Upper lobe of right lung (tissue), 1 donor: ENCODE data around the gene IPCEF1. TPM values are rescaled to one million over a fixed set of nuclear protein-coding genes. Genes with fewer than 3 reads are reported as not detected.
"Not testable (repeated sequence)": the region's sequence is repeated elsewhere in the genome, so short reads cannot be mapped to it uniquely, and the experiment has no call there.

ENCODE experiments used
- ATAC-seq: fragments of 200-7000 bp; cut with Tn5 transposase; one replicate; pipeline ENCODE4 v1.9.1; 2020; ENCODE audit warnings: mild to moderate bottlenecking, moderate library complexity
- DNase-seq: peaks from one replicate; pipeline ENCODE4 v3.0.0-alpha.2; 2020
- H3K27ac ChIP-seq: fragments of 200-600 bp; one replicate; pipeline ENCODE4 v1.8.0; 2022
- H3K27me3 ChIP-seq: fragments of 200-600 bp; one replicate; pipeline ENCODE4 v1.8.0; 2022; ENCODE audit warnings: mild to moderate bottlenecking
- H3K36me3 ChIP-seq: fragments of 200-600 bp; one replicate; pipeline ENCODE4 v1.8.0; 2022
- H3K4me1 ChIP-seq: fragments of 200-600 bp; one replicate; pipeline ENCODE4 v1.8.0; 2022
- H3K4me3 ChIP-seq: fragments of 200-600 bp; one replicate; pipeline ENCODE4 v1.8.0; 2022; ENCODE audit warnings: mild to moderate bottlenecking
- H3K9me3 ChIP-seq: fragments of 200-600 bp; one replicate; pipeline ENCODE4 v1.8.0; 2022
- intact Hi-C: fragments of 100-400 bp; cut with DNase I; formaldehyde crosslinking; loops from one replicate; pipeline ENCODE4 v1.11.0; 2022
- total RNA-seq: library from RNA; stranded (reverse); fragmentation: NEBNext Ultra II Directional; extraction: Animal tissue kit (Norgen Biotek cat#: 25700); gene quantifications from one replicate; pipeline ENCODE4 v1.2.1, GENCODE V29; 2021
- TF ChIP-seq, protein P1 (sequence below): fragments of 200-600 bp; IDR thresholded peaks from one replicate; pipeline ENCODE4 v1.8.0; 2022; ENCODE audit warnings: antibody characterized with exemption
- donor health status: DM: no; HTN: yes; CAD: no; lungs with severe emphysema.

IPCEF1 gene
- total RNA-seq, 1 donor from 2014 or later = 8.8 TPM

- H3K4me1 ChIP-seq = no peaks in the 10 kb centered on the region
- H3K36me3 ChIP-seq = no peaks in the 10 kb centered on the region
- no peaks in the 10 kb centered on the region for H3K27me3 ChIP-seq
- DNase-seq (no peak), ATAC-seq (no peak)
- no peak overlapping the region for H3K27ac ChIP-seq
- intact Hi-C loops = no loop called here
- no peak overlapping the region for H3K4me3 ChIP-seq
- TF ChIP-seq, protein P1, sequence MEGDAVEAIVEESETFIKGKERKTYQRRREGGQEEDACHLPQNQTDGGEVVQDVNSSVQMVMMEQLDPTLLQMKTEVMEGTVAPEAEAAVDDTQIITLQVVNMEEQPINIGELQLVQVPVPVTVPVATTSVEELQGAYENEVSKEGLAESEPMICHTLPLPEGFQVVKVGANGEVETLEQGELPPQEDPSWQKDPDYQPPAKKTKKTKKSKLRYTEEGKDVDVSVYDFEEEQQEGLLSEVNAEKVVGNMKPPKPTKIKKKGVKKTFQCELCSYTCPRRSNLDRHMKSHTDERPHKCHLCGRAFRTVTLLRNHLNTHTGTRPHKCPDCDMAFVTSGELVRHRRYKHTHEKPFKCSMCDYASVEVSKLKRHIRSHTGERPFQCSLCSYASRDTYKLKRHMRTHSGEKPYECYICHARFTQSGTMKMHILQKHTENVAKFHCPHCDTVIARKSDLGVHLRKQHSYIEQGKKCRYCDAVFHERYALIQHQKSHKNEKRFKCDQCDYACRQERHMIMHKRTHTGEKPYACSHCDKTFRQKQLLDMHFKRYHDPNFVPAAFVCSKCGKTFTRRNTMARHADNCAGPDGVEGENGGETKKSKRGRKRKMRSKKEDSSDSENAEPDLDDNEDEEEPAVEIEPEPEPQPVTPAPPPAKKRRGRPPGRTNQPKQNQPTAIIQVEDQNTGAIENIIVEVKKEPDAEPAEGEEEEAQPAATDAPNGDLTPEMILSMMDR = no peak
- H3K9me3 ChIP-seq = no peaks in the 10 kb centered on the region
These were observed 150.5 kb downstream of the IPCEF1 start for GRCh38 chr6:154206141-154206540.

DNA sequence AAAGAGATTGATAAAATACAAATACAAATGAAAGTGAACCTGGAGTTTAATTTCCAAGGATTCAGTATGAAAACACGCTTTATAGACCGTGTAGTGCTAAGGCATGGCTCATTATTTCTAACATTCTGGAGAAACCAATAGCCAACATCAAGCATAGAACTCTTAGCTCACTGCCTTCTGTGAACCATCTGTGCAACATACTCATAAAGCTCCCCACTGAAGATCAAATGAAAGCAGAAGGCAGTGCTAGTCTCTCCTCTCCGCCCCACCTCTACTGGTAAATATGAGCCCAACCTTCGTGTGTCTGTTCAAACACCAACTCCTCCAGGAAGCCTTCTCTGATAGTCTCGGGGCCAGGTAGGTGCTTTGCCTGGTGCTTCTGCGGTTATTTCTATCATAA is 153.6 kb downstream of the IPCEF1 start:
- H3K36me3 ChIP-seq = no peaks in the 10 kb centered on the region
- H3K27me3 ChIP-seq = no peaks in the 10 kb centered on the region
- TF ChIP-seq, protein P1 = no peak
- H3K4me3 ChIP-seq = no peak overlapping the region
- no peaks in the 10 kb centered on the region for H3K4me1 ChIP-seq
- H3K27ac ChIP-seq = no peak overlapping the region
- intact Hi-C loops = no loop called here
- H3K9me3 ChIP-seq = no peaks in the 10 kb centered on the region
- DNase-seq = no peak
- no peak for ATAC-seq

DNA sequence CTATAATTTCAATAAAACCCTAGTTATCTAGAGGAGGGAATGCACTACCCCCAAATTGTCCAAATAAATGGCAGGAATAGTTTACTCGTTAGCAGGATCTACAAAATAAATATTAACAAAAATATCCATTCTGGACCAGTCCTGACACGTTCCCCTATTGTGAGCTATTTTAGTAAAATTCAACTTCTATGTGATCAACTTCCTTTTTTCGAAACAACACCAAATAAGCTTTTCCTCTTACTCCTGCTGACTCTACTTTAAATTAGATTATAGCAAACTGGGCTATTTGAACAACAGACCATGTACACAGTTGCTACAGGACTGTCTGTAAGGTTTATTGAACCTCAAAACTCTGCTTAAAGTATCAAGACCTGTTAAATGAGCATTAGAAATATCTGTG is 154.3 kb downstream of the IPCEF1 start:
- TF ChIP-seq, protein P1 = no peak
- Histone ChIP-seq H3K9me3 (no peaks in the 10 kb centered on the region), H3K4me1 (no peaks in the 10 kb centered on the region), H3K27ac (no peak overlapping the region), H3K27me3 (no peaks in the 10 kb centered on the region), H3K4me3 (no peak overlapping the region), H3K36me3 (no peaks in the 10 kb centered on the region)
- ATAC-seq (no peak), DNase-seq (no peak)
- intact Hi-C loops = no loop called here

GRCh38 chr6:154201688-154202087 is 154.9 kb downstream of the IPCEF1 start:
- H3K9me3 ChIP-seq, ATAC-seq, H3K27ac ChIP-seq, H3K27me3 ChIP-seq, intact Hi-C loops, H3K4me3 ChIP-seq, DNase-seq, H3K4me1 ChIP-seq, H3K36me3 ChIP-seq: not testable (repeated sequence)

GRCh38 chr6:154197196-154197860 is 159.3 kb downstream of the IPCEF1 start:
- Histone ChIP-seq H3K4me3 (no peak overlapping the region), H3K27me3 (no peaks in the 10 kb centered on the region), H3K4me1 (no peaks in the 10 kb centered on the region), H3K36me3 (no peaks in the 10 kb centered on the region), H3K27ac (no peak overlapping the region), H3K9me3 (no peaks in the 10 kb centered on the region)
- TF ChIP-seq, protein P1 = no peak
- DNase-seq = no peak
- no peak for ATAC-seq
- intact Hi-C loops = no loop called here

GRCh38 chr6:154196333-154196885 is 160.2 kb downstream of the IPCEF1 start:
- ATAC-seq (no peak), DNase-seq (no peak)
- no peaks in the 10 kb centered on the region for H3K4me1 ChIP-seq
- intact Hi-C loops = no loop called here
- H3K36me3 ChIP-seq = no peaks in the 10 kb centered on the region
- no peak overlapping the region for H3K27ac ChIP-seq
- no peaks in the 10 kb centered on the region for H3K9me3 ChIP-seq
- TF ChIP-seq, protein P1 = no peak
- no peaks in the 10 kb centered on the region for H3K27me3 ChIP-seq
- H3K4me3 ChIP-seq = no peak overlapping the region
